Gastroesophageal sphincter (tissue), 4 donors: Measurements from ENCODE around the gene ERF. TPM values are rescaled to one million over a fixed set of nuclear protein-coding genes. Genes with fewer than 3 reads are reported as not detected.
A peak's percentile ranks its signal among the peaks of the same experiment; 100 is the strongest.
"Not testable (repeated sequence)": the region's sequence is repeated elsewhere in the genome, so short reads cannot be mapped to it uniquely, and the experiment has no call there.

Experiments
- ATAC-seq: fragments of 150-250 bp; one replicate; pipeline ENCODE4 v1.9.1; 2016; ENCODE audit warnings: mild to moderate bottlenecking, moderate library complexity
- H3K27ac ChIP-seq, 4 donors: fragments of 200-600 bp; sonication (generic) in 3 of 4; 1 replicate in 3 of 4; 2 replicates in 1 of 4; pipeline ENCODE4 v1.5.1; 2016 to 2019
- H3K27me3 ChIP-seq: fragments of 200-600 bp; sonication (generic); one replicate; pipeline ENCODE4 v1.5.1; 2019
- H3K36me3 ChIP-seq, 2 donors: fragments of 200-600 bp; sonication (generic); one replicate each; pipeline ENCODE4 v1.5.1; 2019; ENCODE audit warnings: control low read depth in 1 of 2
- H3K4me1 ChIP-seq, 3 donors: fragments of 200-600 bp; sonication (generic); 1 replicate in 2 of 3; 2 replicates in 1 of 3; pipeline ENCODE4 v1.5.1; 2016 to 2019; ENCODE audit warnings: control low read depth in 2 of 3
- H3K4me3 ChIP-seq, 2 donors: fragments of 200-600 bp; sonication (generic); one replicate each; pipeline ENCODE4 v1.5.1; 2019; ENCODE audit warnings: mild to moderate bottlenecking in 1 of 2, moderate library complexity in 1 of 2
- H3K9me3 ChIP-seq, 3 donors: fragments of 200-600 bp; sonication (generic); one replicate each; pipeline ENCODE4 v1.5.1; 2017 to 2019; ENCODE audit warnings: control low read depth in 2 of 3
- CTCF ChIP-seq, 4 experiments: fragments of 200-600 bp in 2 of 4; fragments of 450-650 bp in 2 of 4; sonication (generic) in 1 of 4; IDR thresholded peaks; one replicate each; pipeline ENCODE4 v1.5.1; 2017 to 2019; ENCODE audit warnings: antibody characterized with exemption in 4 of 4, mild to moderate bottlenecking in 2 of 4, moderate library complexity in 2 of 4
- EP300 ChIP-seq: sonication (generic); formaldehyde crosslinking; IDR thresholded peaks from one replicate; pipeline ENCODE4 v1.6.1; 2017; ENCODE audit warnings: antibody characterized with exemption, mild to moderate bottlenecking
- POLR2A ChIP-seq, 2 donors: fragments of 450-650 bp; IDR thresholded peaks; one replicate each; pipeline ENCODE4 v1.6.1; 2017; ENCODE audit warnings: antibody characterized with exemption in 2 of 2, mild to moderate bottlenecking in 2 of 2, moderate library complexity in 1 of 2
- POLR2AphosphoS5 ChIP-seq: sonication (generic); formaldehyde crosslinking; IDR thresholded peaks from one replicate; pipeline ENCODE4 v1.6.1; 2017; ENCODE audit warnings: antibody characterized with exemption
- WGBS, 2 donors: methylation state at CpG; one replicate each; pipeline ENCODE4 v1.1.5; 2018; ENCODE audit warnings: low coverage in 1 of 2; 5-methylcytosine and 5-hydroxymethylcytosine counted together
- total RNA-seq, 4 donors: library from RNA; depleted of rRNA; stranded (reverse); fragments of >200 nt; gene quantifications; one replicate each; pipeline ENCODE4 v1.1.0, GENCODE V29; 2016

Gene ERF
- total RNA-seq, 4 donors from 2014 or later: 28.4 to 46.4 (median 39.9) TPM

DNA sequence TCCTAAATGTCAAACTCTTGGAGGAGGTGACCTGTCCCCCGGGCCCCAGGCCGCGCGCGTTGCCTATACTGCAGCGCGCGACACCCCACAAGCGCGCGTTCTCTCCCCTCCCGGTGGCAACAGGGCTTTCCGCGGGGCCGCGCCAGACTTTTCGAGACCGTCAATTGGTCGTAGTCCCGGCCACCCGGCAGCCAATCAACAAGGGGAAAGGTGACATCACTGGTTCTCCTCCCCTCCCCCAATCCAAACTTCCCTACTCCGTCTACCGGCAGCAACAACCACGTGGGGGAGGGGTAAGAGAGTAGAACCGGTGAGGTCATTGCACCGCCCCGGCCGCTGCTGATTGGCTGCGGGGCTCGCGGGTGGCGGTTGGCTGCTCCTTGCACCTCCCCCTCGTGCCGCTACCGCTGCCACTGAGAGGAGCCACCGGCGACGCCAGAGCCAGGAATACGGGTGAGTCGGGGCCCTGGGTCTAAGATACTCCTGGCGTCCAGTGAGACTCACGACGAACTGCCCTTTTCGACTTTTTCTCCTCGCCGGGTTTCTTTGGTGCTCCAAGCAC lies 13.3 kb upstream of the ERF start:
- TF ChIP-seq POLR2A (IDR thresholded peaks at IDR 0.05): peak in 1 of 2 donors; percentile 64
- peak in 1 of 4 experiments; percentile 18 for TF ChIP-seq CTCF (IDR thresholded peaks at IDR 0.05)
- TF ChIP-seq POLR2AphosphoS5: peak; percentile 60
- no peak for TF ChIP-seq EP300
- Histone ChIP-seq H3K4me1 (peaks cover 0 to 43% (median 23%) of the 10 kb centered on the region in 3 donors), H3K4me3 (peak overlapping the region; percentile 63 to 71), H3K9me3 (no peaks in the 10 kb centered on the region), H3K36me3 (peaks cover 0 to 20% of the 10 kb centered on the region in 2 donors), H3K27me3 (no peaks in the 10 kb centered on the region), H3K27ac (peak overlapping the region; percentile 89 to 99 (median 97))
- WGBS, 2 donors: 0% methylated on average over 11 to 12 of the region's 46 CpGs
- peak; percentile 87 for ATAC-seq

DNA sequence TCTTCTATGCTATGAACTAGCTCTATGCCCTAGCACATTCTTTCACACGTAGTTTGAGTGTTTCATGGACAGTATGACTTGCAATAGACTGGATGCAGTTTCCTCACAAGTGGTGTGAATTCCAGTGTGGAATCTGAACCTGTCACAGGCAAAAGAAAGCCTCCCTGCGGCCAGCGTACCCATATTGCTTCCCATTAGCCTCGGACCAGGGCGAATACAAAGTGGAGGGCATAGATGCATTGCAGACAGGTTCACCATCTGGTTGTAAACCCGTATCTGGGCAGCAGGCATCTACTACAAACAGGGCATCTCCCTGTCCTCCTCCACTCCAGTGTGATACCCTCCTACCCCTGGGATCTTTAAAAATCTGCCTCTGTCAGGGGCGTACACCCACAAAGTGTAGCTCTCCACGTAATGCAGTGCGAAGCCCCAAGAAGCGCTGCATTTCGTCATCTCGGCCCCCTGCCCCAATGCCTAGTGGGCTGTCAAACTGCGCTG lies 12.8 kb upstream of the ERF start:
- Histone ChIP-seq H3K4me1 (peaks cover 0 to 38% (median 23%) of the 10 kb centered on the region in 3 donors), H3K4me3 (peak overlapping the region; percentile 21 to 71), H3K36me3 (peaks cover 0 to 14% of the 10 kb centered on the region in 2 donors), H3K9me3 (no peaks in the 10 kb centered on the region), H3K27me3 (no peaks in the 10 kb centered on the region), H3K27ac (peak overlapping the region; percentile 76 to 99 (median 97))
- no peak for ATAC-seq
- TF ChIP-seq POLR2A (IDR thresholded peaks at IDR 0.05): no peak
- TF ChIP-seq EP300: no peak
- no peak for TF ChIP-seq CTCF (IDR thresholded peaks at IDR 0.05)
- TF ChIP-seq POLR2AphosphoS5: no peak
- 2 to 14% methylated on average over 2 to 7 of the region's 13 CpGs for whole genome bisulfite sequencing, 2 donors

- H3K27me3 ChIP-seq, H3K9me3 ChIP-seq, H3K4me3 ChIP-seq, H3K36me3 ChIP-seq, ATAC-seq: not testable (repeated sequence)
- Histone ChIP-seq H3K4me1 (peaks cover 0 to 32% (median 23%) of the 10 kb centered on the region in 3 donors), H3K27ac (peak overlapping the region in 2 of 4 donors; percentile 95 to 99)
- 88 to 90% methylated on average over 10 to 20 of the region's 25 CpGs for WGBS, 2 donors
Measured at GRCh38 chr19:42266928-42267603, 12.1 kb upstream of the ERF start.

DNA sequence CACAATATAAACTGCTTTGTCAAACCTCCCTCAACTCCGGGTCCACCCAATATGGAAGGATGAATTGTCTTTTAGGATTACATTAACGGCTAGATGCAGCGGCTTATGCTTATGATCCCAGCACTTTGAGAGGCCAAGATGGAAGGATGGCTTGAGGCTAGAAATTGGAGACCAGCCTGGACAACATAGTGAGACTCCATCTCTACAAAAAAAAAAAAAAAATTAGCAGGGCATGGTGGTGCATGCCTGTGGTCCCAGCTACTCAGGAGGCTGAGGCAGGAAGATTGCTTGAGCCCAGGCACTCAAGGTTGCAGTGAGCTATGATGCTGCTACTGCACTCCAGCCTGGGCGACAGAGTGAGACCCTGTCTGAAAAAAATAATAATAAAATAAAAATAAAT lies 11.2 kb upstream of the ERF start:
- H3K4me1 ChIP-seq: peaks cover 0 to 22% (median 18%) of the 10 kb centered on the region in 3 donors
- not testable (repeated sequence) for H3K9me3 ChIP-seq, H3K4me3 ChIP-seq, H3K36me3 ChIP-seq, ATAC-seq, H3K27ac ChIP-seq, H3K27me3 ChIP-seq
- WGBS, 2 donors: 85 to 87% methylated on average over 4 of the region's 4 CpGs

DNA sequence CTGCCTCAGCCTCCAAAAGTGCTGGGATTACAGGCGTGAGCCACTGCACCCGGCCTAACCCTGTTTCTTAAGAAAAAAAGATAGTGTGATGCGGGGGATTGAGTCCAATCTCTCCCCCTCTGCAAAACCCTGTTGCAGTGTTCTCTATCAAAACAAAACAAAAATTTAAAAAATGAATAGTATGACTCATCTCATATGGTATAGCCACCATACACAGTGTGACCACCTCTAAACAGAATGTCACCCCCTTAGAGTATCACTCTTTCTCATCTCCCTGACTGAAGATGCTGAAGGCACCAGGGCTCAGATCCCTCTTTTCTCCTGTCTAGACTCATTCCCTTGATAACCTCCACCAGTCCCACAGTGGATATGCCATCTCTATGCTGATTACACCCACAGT lies 6.8 kb upstream of the ERF start:
- no peaks in the 10 kb centered on the region for H3K9me3 ChIP-seq
- ATAC-seq: no peak
- TF ChIP-seq EP300 (no peak), CTCF (IDR thresholded peaks at IDR 0.05) (no peak), POLR2AphosphoS5 (no peak), POLR2A (IDR thresholded peaks at IDR 0.05) (no peak)
- no peak overlapping the region for H3K27ac ChIP-seq
- WGBS, 2 donors: 87% methylated on average over 3 of the region's 3 CpGs; no CpG with 5 or more reads in 1 of the 2 donors
- H3K4me3 ChIP-seq: no peak overlapping the region
- H3K4me1 ChIP-seq: peaks cover 0 to 6% (median 0%) of the 10 kb centered on the region in 3 donors
- no peaks in the 10 kb centered on the region for H3K36me3 ChIP-seq
- no peaks in the 10 kb centered on the region for H3K27me3 ChIP-seq

GRCh38 chr19:42257842-42258241 lies 2.9 kb upstream of the ERF start:
- H3K9me3 ChIP-seq, H3K36me3 ChIP-seq, H3K27me3 ChIP-seq, H3K27ac ChIP-seq, ATAC-seq, H3K4me3 ChIP-seq: not testable (repeated sequence)
- WGBS, 2 donors: 86 to 100% methylated on average over 1 to 3 of the region's 3 CpGs
- H3K4me1 ChIP-seq: peaks cover 0 to 28% (median 6%) of the 10 kb centered on the region in 3 donors
